HepG2 (cell line): Measurements from ENCODE around the gene COA1. TPM values are rescaled to one million over a fixed set of nuclear protein-coding genes. Genes with fewer than 3 reads are reported as not detected.

ENCODE experiments used
- AGO2 ChIP-seq: fragments of 200-400 bp; formaldehyde crosslinking; optimal IDR thresholded peaks from 2 replicates; pipeline ENCODE3; 2017; ENCODE audit warnings: mild to moderate bottlenecking, low read depth, low read length, moderate library complexity
- GATA4 ChIP-seq: sonication (generic); IDR thresholded peaks from 2 replicates; pipeline ENCODE4 v1.6.1; 2016; ENCODE audit warnings: antibody characterized with exemption, low read depth, borderline replicate concordance
- KDM5B ChIP-seq: sonication (generic); formaldehyde crosslinking; IDR thresholded peaks from 2 replicates; pipeline ENCODE4 v1.4.0; 2020; ENCODE audit warnings: missing genetic modification reagents, mild to moderate bottlenecking, borderline replicate concordance
- KLF15 ChIP-seq: sonication (generic); formaldehyde crosslinking; IDR thresholded peaks from 2 replicates; pipeline ENCODE4 v1.8.1; 2023; ENCODE audit warnings: borderline replicate concordance, mild to moderate bottlenecking, inconsistent platforms, missing genetic modification reagents, mixed read lengths
- NCOA5 ChIP-seq: sonication (generic); formaldehyde crosslinking; IDR thresholded peaks from 2 replicates; pipeline ENCODE4 v1.4.0; 2020; ENCODE audit warnings: missing genetic modification reagents
- NR1H2 ChIP-seq: sonication (generic); formaldehyde crosslinking; IDR thresholded peaks from 2 replicates; pipeline ENCODE4 v1.8.1; 2022; ENCODE audit warnings: low read depth, missing genetic modification reagents, borderline replicate concordance
- RARG ChIP-seq: sonication (generic); formaldehyde crosslinking; IDR thresholded peaks from 2 replicates; pipeline ENCODE4 v1.4.0; 2020; ENCODE audit warnings: low read depth, mild to moderate bottlenecking, missing genetic modification reagents
- SNAI1 ChIP-seq: sonication (generic); formaldehyde crosslinking; IDR thresholded peaks from 2 replicates; pipeline ENCODE4 v1.5.0; 2020; ENCODE audit warnings: mild to moderate bottlenecking, missing genetic modification reagents, borderline replicate concordance
- ZNF556 ChIP-seq: sonication (generic); formaldehyde crosslinking; IDR thresholded peaks from 2 replicates; pipeline ENCODE4 v1.4.0; 2020; ENCODE audit warnings: mild to moderate bottlenecking, missing genetic modification reagents, borderline replicate concordance
- ZNF678 ChIP-seq: sonication (generic); formaldehyde crosslinking; IDR thresholded peaks from 2 replicates; pipeline ENCODE4 v1.4.0; 2020; ENCODE audit warnings: mild to moderate bottlenecking, missing genetic modification reagents
- ZNF777 ChIP-seq: sonication (generic); formaldehyde crosslinking; IDR thresholded peaks from 2 replicates; pipeline ENCODE4 v1.4.0; 2020; ENCODE audit warnings: missing genetic modification reagents
- ZNF891 ChIP-seq: sonication (generic); formaldehyde crosslinking; IDR thresholded peaks from 2 replicates; pipeline ENCODE4 v1.5.0; 2020; ENCODE audit warnings: mild to moderate bottlenecking, missing genetic modification reagents
- polyA plus RNA-seq, 8 experiments: library from polyadenylated mRNA; depleted of rRNA in 3 of 8; stranded (reverse) in 7 of 8; unstranded in 1 of 8; fragments of >200 nt; fragmentation: Illumina TruSeq in 4 of 8; extraction: Trizol in 4 of 8; gene quantifications; 2 replicates each; pipeline versions ENCODE4 v1.2.1 to v1.2.3, GENCODE V29; 2011 to 2016; ENCODE audit warnings: low read depth in 4 of 8, missing spikeins in 1 of 8, mixed read lengths in 1 of 8; ENCODE audit not compliant: insufficient read depth in 1 of 8
- total RNA-seq, 5 experiments: library from RNA; depleted of rRNA; stranded (reverse); fragments of >200 nt; fragmentation: Illumina TruSeq; extraction: Trizol; gene quantifications; 2 replicates each; pipeline ENCODE4 v1.2.3, GENCODE V29; 2016; ENCODE audit warnings: low read depth in 1 of 5
- TF ChIP-seq, protein P1 (sequence below): sonication (generic); formaldehyde crosslinking; IDR thresholded peaks from 2 replicates; pipeline ENCODE4 v1.4.0; 2020; ENCODE audit warnings: mild to moderate bottlenecking, missing genetic modification reagents, borderline replicate concordance
- TF ChIP-seq, protein P2 (sequence below): sonication (generic); formaldehyde crosslinking; IDR thresholded peaks from 2 replicates; pipeline ENCODE4 v1.4.0; 2020; ENCODE audit warnings: mild to moderate bottlenecking, missing genetic modification reagents
- TF ChIP-seq, protein P3 (sequence below): IDR thresholded peaks from 2 replicates; pipeline ENCODE4 v1.6.1; 2012; ENCODE audit warnings: low read length, improper control_type of control experiment

COA1 gene
- total and polyA plus RNA-seq, 2 of the 13 experiments (the other 11 are each of a cell fraction or from before 2014, with no cell fraction given) = 33.2 to 65.7 TPM

DNA sequence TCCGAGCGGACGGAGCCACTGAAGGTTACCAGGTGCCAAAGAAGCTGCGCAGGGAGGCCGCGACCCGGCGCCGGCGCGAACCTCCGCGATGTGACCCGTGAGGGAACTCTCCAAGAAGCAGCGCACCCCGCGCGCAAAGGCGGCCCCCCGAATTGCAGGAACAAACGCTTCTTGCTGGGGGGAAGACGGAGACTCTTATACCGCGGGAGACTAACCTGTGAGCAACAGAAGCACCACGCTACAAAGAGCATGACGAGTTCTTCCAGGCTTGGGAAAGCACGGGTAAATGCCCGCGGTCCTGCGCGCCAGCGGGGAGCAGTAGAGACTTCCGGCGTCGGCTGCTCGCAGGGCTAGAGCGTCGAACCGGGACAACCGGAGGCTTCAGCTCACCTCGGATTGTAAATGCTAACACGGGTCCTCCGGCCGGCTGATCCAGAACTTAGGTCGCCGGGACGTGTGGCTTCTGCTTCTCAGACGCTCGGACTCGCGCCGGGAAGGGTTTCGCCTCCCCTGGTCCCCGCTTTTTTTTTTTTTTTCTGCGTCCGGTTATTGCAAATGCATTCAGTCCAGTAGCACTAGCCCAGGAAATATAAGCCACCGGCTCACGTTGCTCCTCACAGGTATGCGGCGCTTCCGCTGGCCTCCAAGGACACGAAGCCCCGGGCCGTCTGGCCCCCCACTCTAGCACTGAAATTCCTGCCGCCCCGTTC, at the start of gene COA1 (continued):
- no peak for TF ChIP-seq GATA4
- TF ChIP-seq SNAI1 (CRISPR knock-in tag) = peak; percentile 81; the same call in 1 of the 2 replicates
- TF ChIP-seq NCOA5 (CRISPR knock-in tag) = no peak
- peak; percentile 74 for TF ChIP-seq ZNF777
- peak; percentile 94; the same call in 1 of the 2 replicates for TF ChIP-seq ZNF891
- TF ChIP-seq ZNF556 (CRISPR knock-in tag) = 0 out of 2 replicates have a peak, but pooled peaks have one; percentile 23
- TF ChIP-seq, protein P1, sequence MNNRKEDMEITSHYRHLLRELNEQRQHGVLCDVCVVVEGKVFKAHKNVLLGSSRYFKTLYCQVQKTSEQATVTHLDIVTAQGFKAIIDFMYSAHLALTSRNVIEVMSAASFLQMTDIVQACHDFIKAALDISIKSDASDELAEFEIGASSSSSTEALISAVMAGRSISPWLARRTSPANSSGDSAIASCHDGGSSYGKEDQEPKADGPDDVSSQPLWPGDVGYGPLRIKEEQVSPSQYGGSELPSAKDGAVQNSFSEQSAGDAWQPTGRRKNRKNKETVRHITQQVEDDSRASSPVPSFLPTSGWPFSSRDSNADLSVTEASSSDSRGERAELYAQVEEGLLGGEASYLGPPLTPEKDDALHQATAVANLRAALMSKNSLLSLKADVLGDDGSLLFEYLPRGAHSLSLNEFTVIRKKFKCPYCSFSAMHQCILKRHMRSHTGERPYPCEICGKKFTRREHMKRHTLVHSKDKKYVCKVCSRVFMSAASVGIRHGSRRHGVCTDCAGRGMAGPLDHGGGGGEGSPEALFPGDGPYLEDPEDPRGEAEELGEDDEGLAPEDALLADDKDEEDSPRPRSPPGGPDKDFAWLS (CRISPR knock-in tag) = no peak
- TF ChIP-seq RARG = 0 out of 2 replicates have a peak, but pooled peaks have one; percentile 50
- no peak for TF ChIP-seq KLF15 (CRISPR knock-in tag)
- TF ChIP-seq, protein P2, sequence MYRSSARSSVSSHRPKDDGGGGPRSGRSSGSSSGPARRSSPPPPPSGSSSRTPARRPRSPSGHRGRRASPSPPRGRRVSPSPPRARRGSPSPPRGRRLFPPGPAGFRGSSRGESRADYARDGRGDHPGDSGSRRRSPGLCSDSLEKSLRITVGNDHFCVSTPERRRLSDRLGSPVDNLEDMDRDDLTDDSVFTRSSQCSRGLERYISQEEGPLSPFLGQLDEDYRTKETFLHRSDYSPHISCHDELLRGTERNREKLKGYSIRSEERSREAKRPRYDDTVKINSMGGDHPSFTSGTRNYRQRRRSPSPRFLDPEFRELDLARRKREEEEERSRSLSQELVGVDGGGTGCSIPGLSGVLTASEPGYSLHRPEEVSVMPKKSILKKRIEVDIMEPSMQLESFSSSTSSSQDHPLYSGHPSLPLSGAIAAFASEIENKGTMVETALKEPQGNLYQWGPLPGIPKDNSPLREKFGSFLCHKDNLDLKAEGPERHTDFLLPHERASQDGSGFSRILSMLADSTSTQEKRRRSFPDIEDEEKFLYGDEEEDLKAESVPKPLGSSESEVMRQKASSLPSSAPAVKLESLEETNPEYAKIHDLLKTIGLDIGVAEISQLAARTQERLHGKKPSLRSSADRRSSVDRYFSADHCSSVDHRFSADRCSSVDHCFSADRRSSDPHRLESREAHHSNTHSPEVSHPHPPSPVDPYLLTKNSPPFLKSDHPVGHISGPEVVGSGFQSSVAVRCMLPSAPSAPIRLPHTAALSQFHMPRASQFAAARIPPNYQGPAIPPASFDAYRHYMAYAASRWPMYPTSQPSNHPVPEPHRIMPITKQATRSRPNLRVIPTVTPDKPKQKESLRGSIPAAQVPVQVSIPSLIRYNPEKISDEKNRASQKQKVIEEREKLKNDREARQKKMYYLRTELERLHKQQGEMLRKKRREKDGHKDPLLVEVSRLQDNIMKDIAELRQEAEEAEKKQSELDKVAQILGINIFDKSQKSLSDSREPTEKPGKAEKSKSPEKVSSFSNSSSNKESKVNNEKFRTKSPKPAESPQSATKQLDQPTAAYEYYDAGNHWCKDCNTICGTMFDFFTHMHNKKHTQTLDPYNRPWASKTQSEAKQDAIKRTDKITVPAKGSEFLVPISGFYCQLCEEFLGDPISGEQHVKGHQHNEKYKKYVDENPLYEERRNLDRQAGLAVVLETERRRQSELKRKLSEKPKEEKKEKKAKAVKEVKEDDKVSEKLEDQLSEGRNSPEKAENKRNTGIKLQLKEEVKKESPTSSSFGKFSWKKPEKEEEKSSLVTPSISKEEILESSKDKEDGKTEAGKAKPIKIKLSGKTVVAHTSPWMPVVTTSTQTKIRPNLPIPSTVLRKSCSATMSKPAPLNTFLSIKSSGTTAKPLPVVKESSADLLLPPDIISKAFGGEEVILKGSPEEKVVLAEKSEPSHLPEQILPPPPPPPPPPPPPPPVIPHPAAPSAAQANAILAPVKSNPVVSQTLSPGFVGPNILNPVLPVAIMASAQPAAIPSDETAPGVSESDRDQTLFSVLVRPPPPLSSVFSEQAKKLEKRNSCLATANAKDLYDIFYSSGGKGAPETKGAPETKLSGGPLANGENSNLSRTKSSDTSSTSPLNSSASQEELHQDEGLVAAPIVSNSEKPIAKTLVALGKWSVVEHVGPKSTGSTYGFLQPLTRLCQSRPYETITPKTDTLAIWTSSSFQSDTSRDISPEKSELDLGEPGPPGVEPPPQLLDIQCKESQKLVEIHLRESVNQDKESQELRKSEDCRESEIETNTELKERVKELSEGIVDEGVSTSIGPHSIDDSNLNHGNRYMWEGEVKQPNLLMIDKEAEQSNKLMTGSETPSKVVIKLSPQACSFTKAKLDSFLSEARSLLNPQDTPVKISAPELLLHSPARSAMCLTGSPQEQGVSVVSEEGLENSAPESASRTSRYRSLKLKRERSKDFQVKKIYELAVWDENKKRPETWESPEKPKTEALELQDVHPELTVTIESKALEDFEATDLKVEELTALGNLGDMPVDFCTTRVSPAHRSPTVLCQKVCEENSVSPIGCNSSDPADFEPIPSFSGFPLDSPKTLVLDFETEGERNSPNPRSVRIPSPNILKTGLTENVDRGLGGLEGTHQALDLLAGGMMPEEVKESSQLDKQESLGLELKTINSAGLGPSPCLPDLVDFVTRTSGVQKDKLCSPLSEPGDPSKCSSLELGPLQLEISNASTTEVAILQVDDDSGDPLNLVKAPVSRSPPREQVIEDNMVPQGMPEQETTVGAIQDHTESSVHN (CRISPR knock-in tag) = 0 out of 2 replicates have a peak, but pooled peaks have one; percentile 22
- peak; percentile 47 for TF ChIP-seq AGO2
- TF ChIP-seq KDM5B (CRISPR knock-in tag) = peak; percentile 89; the same call in 1 of the 2 replicates
- no peak for TF ChIP-seq NR1H2 (CRISPR knock-in tag)
- no peak for TF ChIP-seq ZNF678 (CRISPR knock-in tag)
- TF ChIP-seq, protein P3, sequence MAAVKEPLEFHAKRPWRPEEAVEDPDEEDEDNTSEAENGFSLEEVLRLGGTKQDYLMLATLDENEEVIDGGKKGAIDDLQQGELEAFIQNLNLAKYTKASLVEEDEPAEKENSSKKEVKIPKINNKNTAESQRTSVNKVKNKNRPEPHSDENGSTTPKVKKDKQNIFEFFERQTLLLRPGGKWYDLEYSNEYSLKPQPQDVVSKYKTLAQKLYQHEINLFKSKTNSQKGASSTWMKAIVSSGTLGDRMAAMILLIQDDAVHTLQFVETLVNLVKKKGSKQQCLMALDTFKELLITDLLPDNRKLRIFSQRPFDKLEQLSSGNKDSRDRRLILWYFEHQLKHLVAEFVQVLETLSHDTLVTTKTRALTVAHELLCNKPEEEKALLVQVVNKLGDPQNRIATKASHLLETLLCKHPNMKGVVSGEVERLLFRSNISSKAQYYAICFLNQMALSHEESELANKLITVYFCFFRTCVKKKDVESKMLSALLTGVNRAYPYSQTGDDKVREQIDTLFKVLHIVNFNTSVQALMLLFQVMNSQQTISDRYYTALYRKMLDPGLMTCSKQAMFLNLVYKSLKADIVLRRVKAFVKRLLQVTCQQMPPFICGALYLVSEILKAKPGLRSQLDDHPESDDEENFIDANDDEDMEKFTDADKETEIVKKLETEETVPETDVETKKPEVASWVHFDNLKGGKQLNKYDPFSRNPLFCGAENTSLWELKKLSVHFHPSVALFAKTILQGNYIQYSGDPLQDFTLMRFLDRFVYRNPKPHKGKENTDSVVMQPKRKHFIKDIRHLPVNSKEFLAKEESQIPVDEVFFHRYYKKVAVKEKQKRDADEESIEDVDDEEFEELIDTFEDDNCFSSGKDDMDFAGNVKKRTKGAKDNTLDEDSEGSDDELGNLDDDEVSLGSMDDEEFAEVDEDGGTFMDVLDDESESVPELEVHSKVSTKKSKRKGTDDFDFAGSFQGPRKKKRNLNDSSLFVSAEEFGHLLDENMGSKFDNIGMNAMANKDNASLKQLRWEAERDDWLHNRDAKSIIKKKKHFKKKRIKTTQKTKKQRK = no peak
